Measurements from ENCODE around the gene LCN12.

LCN12 gene

GRCh38 chr9:136975644-136976043, 23.6 kb downstream of the LCN12 start:
- DNase-seq (ENCODE audit: low read depth): no peak
- no peak overlapping the region for H3K4me3 ChIP-seq (replicated peaks; ENCODE audit: low read depth, low read length)
- TF ChIP-seq, protein P1, sequence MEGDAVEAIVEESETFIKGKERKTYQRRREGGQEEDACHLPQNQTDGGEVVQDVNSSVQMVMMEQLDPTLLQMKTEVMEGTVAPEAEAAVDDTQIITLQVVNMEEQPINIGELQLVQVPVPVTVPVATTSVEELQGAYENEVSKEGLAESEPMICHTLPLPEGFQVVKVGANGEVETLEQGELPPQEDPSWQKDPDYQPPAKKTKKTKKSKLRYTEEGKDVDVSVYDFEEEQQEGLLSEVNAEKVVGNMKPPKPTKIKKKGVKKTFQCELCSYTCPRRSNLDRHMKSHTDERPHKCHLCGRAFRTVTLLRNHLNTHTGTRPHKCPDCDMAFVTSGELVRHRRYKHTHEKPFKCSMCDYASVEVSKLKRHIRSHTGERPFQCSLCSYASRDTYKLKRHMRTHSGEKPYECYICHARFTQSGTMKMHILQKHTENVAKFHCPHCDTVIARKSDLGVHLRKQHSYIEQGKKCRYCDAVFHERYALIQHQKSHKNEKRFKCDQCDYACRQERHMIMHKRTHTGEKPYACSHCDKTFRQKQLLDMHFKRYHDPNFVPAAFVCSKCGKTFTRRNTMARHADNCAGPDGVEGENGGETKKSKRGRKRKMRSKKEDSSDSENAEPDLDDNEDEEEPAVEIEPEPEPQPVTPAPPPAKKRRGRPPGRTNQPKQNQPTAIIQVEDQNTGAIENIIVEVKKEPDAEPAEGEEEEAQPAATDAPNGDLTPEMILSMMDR (IDR thresholded peaks at IDR 0.05; ENCODE audit: low read length, missing control alignments): no peak

- peak; percentile 70 for DNase-seq (ENCODE audit: low read depth)
Measured at GRCh38 chr9:136977223-136977622, 25.1 kb downstream of the LCN12 start, which contains the start of gene PTGDS. Gene PTGDS, plus strand, starts transcription at chr9:136977504. Its CDS starts 75 bp downstream, at chr9:136977579.

GRCh38 chr9:136977649-136978072, 25.6 kb downstream of the LCN12 start:
- TF ChIP-seq, protein P1 (IDR thresholded peaks at IDR 0.05; ENCODE audit: low read length, missing control alignments): no peak
- no peak for DNase-seq (ENCODE audit: low read depth)
- peak overlapping the region; percentile 57 for H3K4me3 ChIP-seq (replicated peaks; ENCODE audit: low read depth, low read length)

More at GRCh38 chr9:136977223-136977622, 25.1 kb downstream of the LCN12 start, which contains the start of gene PTGDS:
- H3K4me3 ChIP-seq (replicated peaks; ENCODE audit: low read depth, low read length): peak within 1 kb of the TSS; percentile 57
- TF ChIP-seq, protein P1 (IDR thresholded peaks at IDR 0.05; ENCODE audit: low read length, missing control alignments): no peak

GRCh38 chr9:136978073-136978864, 26.2 kb downstream of the LCN12 start:
- TF ChIP-seq, protein P1 (IDR thresholded peaks at IDR 0.05; ENCODE audit: low read length, missing control alignments): no peak
- peak; percentile 61 for DNase-seq (ENCODE audit: low read depth)
- peak overlapping the region; percentile 57 for H3K4me3 ChIP-seq (replicated peaks; ENCODE audit: low read depth, low read length)

DNA sequence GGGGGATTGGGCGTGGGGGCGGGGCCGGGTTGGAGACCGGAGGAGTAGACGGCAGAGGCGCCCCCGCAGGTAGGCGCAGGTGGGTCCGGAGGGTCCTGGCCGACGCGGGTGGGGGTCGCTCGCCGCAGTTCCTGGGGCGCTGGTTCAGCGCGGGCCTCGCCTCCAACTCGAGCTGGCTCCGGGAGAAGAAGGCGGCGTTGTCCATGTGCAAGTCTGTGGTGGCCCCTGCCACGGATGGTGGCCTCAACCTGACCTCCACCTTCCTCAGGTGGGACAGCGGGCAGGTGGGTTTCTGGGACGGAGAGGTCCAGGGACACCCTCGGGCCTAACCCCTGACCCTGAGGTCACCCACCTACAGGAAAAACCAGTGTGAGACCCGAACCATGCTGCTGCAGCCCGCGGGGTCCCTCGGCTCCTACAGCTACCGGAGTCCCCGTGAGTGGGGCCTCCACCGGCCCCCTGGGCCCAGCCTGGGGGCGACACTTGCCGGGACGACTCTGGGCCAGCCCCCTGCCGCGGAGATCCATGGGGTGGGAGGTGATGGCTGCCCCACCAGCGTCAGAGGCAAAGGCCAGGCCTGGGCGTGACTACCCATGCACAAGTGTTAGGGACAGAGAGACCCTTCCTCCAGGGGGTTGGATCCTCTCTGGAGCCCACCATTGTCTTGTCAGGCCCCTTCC, 26.9 kb downstream of the LCN12 start:
- DNase-seq (ENCODE audit: low read depth): no peak
- TF ChIP-seq, protein P1 (IDR thresholded peaks at IDR 0.05; ENCODE audit: low read length, missing control alignments): no peak
- H3K4me3 ChIP-seq (replicated peaks; ENCODE audit: low read depth, low read length): no peak overlapping the region

DNA sequence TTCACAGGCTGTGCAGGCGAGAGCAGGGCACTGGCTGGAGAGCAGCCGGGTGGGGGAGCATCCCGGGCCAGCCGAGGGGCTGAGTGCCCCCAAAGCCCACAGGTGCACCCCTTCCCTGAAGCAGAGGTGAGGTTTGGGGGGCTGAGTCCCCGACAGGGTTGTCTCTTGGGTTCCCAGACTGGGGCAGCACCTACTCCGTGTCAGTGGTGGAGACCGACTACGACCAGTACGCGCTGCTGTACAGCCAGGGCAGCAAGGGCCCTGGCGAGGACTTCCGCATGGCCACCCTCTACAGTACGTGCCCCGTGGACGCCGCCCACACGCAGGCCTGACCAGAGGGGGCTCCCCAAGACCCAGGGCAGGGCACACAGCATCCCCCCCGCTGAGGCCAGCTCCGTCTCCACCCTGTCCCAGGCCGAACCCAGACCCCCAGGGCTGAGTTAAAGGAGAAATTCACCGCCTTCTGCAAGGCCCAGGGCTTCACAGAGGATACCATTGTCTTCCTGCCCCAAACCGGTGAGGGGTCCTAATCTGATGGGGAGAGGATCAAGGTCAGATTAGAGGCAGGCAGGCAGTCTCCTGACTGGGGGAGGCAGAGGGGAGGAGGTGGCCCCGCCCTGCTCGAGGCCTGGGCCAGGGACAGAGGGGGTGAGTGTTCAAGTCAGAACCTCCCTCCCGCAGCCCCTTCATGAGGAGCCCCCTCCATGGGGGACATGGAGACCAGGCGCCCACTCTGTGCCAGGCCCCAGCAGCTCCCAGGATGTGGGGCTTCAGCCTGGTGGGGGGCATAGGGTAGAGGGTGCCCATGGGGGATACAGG, 27.9 kb downstream of the LCN12 start:
- DNase-seq (ENCODE audit: low read depth): no peak

More for the DNA sequence above, 27.9 kb downstream of the LCN12 start:
- no peak overlapping the region for H3K4me3 ChIP-seq (replicated peaks; ENCODE audit: low read depth, low read length)
- TF ChIP-seq, protein P1 (IDR thresholded peaks at IDR 0.05; ENCODE audit: low read length, missing control alignments): no peak
